ENCODE data around the gene MPC1. TPM values are rescaled to one million over a fixed set of nuclear protein-coding genes. Genes with fewer than 3 reads are reported as not detected.

The MPC1 gene
- total RNA-seq, 2 experiments from 2014 or later = 22.2 to 25.2 TPM

DNA sequence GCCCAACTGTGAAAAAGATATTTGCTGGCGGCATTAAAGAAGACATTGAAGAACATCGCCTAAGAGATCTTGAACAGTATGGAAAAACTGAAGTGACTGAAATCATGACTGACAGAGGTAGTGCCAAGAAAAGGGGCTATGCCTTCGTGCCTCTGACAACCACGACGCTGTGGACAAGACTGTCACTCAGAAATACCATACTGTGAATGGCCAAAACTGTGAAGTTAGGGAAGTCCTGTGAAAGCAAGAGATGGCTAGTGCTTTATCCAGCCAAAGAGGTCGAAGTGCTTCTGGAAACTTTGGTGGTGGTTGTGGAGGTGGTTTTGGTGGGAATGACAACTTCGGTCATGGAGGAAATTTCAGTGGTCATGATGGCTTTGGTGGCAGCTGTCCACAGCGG lies 47.9 kb downstream of the MPC1 start:
- Mint-ChIP-seq H3K27ac (no peak overlapping the region), H3K4me3 (no peak overlapping the region), H3K36me3 (peaks cover 36% of the 10 kb centered on the region), H3K9me3 (no peaks in the 10 kb centered on the region), H3K4me1 (peaks cover 46% of the 10 kb centered on the region), H3K27me3 (no peaks in the 10 kb centered on the region)
- no peak for DNase-seq

- Mint-ChIP-seq H3K4me1 (peaks cover 48% of the 10 kb centered on the region), H3K27ac (peak overlapping the region; percentile 79), H3K4me3 (peak overlapping the region; percentile 44), H3K36me3 (peaks cover 38% of the 10 kb centered on the region), H3K9me3 (no peaks in the 10 kb centered on the region), H3K27me3 (no peaks in the 10 kb centered on the region)
- DNase-seq = no peak
Observed at GRCh38 chr6:166333172-166333995, 49.4 kb downstream of the MPC1 start.

- no peak for DNase-seq
- Mint-ChIP-seq H3K36me3 (peaks cover 38% of the 10 kb centered on the region), H3K4me1 (peaks cover 44% of the 10 kb centered on the region), H3K4me3 (no peak overlapping the region), H3K27ac (no peak overlapping the region), H3K9me3 (no peaks in the 10 kb centered on the region), H3K27me3 (no peaks in the 10 kb centered on the region)
Observed at GRCh38 chr6:166331503-166332415, 51.0 kb downstream of the MPC1 start.

- Mint-ChIP-seq H3K36me3 (peaks cover 34% of the 10 kb centered on the region), H3K4me3 (no peak overlapping the region), H3K4me1 (peaks cover 43% of the 10 kb centered on the region), H3K9me3 (no peaks in the 10 kb centered on the region), H3K27me3 (no peaks in the 10 kb centered on the region), H3K27ac (no peak overlapping the region)
- no peak for DNase-seq
Observed at GRCh38 chr6:166330612-166331011, 52.1 kb downstream of the MPC1 start.

GRCh38 chr6:166325383-166326042 lies 57.2 kb downstream of the MPC1 start:
- no peak overlapping the region for H3K27ac Mint-ChIP-seq
- no peaks in the 10 kb centered on the region for H3K27me3 Mint-ChIP-seq
- no peaks in the 10 kb centered on the region for H3K9me3 Mint-ChIP-seq
- DNase-seq = no peak
- H3K36me3 Mint-ChIP-seq = peaks cover 8% of the 10 kb centered on the region
- H3K4me1 Mint-ChIP-seq = peaks cover 5% of the 10 kb centered on the region
- H3K4me3 Mint-ChIP-seq = no peak overlapping the region

DNA sequence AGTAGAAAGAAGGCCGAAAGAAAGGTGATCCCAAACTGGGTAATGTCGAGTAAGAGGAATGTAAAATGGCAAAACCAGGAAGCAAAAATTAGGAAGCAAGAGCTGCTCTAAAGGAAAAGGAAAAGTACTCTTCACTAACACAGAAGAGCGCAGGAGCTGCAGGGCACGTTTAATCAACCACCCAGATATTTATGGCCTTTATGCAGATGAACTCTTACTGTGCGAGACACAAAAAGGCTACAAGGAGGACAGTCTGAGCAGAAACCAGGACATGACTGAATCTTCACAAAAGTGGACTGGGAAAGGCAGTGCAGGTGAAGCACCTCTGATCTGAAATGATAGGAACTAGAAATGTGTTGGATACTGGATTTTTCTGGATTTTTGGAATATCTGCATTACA lies 59.3 kb downstream of the MPC1 start:
- Mint-ChIP-seq H3K9me3 (no peaks in the 10 kb centered on the region), H3K27ac (no peak overlapping the region), H3K4me3 (no peak overlapping the region), H3K4me1 (peaks cover 3% of the 10 kb centered on the region), H3K36me3 (peaks cover 5% of the 10 kb centered on the region), H3K27me3 (no peaks in the 10 kb centered on the region)
- no peak for DNase-seq

DNA sequence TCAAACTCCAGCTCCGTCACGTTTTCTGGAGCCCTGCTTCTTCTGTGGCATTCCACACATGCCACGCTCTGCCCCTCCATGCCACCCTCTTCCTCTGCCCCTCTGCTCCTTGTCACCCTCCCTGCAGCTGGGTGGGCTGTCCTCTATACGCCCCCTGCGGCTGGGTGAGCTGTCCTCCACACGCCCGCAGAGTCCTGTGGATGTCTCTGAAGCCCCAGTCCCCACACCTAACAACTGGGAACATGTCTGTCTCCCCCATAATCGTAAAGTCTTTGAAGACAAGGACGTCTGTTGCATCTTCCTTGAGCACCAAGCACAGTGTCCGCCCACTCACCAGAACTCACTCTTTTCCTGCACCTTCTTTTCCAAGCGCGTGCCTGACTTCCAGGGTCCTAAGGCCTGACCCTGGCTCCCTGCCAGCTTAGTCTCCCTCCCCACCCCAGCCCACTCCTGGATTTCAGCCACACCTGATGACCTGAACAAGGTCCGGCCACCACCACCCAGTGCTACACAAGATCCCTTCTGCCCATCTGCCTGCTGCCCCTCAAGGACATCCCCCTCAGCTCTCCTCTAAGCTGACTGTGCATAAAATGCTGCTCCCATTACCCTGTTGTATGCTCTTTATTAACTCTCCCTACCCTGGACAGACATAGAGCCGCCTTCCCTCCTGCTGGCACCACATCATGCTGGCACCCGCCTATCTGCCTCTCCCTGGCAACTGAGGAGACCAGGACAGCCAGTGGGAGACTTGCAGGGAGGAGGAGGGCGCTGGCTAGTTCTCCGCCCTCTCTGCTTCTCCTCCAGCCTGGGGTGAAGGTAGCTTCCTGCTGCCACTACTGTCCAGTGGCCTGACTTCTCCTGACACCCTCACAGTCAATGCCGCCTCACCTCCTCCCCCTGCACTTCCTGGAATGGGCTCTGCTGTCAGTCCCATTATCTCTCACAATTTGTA lies 63.8 kb downstream of the MPC1 start:
- Mint-ChIP-seq H3K27me3 (no peaks in the 10 kb centered on the region), H3K4me1 (no peaks in the 10 kb centered on the region), H3K27ac (no peak overlapping the region), H3K4me3 (no peak overlapping the region), H3K36me3 (peaks cover 5% of the 10 kb centered on the region), H3K9me3 (no peaks in the 10 kb centered on the region)
- no peak for DNase-seq

GRCh38 chr6:166318227-166318626 lies 64.5 kb downstream of the MPC1 start:
- Mint-ChIP-seq H3K36me3 (peaks cover 2% of the 10 kb centered on the region), H3K4me1 (no peaks in the 10 kb centered on the region), H3K4me3 (no peak overlapping the region), H3K27me3 (no peaks in the 10 kb centered on the region), H3K27ac (no peak overlapping the region), H3K9me3 (no peaks in the 10 kb centered on the region)
- no peak for DNase-seq

DNA sequence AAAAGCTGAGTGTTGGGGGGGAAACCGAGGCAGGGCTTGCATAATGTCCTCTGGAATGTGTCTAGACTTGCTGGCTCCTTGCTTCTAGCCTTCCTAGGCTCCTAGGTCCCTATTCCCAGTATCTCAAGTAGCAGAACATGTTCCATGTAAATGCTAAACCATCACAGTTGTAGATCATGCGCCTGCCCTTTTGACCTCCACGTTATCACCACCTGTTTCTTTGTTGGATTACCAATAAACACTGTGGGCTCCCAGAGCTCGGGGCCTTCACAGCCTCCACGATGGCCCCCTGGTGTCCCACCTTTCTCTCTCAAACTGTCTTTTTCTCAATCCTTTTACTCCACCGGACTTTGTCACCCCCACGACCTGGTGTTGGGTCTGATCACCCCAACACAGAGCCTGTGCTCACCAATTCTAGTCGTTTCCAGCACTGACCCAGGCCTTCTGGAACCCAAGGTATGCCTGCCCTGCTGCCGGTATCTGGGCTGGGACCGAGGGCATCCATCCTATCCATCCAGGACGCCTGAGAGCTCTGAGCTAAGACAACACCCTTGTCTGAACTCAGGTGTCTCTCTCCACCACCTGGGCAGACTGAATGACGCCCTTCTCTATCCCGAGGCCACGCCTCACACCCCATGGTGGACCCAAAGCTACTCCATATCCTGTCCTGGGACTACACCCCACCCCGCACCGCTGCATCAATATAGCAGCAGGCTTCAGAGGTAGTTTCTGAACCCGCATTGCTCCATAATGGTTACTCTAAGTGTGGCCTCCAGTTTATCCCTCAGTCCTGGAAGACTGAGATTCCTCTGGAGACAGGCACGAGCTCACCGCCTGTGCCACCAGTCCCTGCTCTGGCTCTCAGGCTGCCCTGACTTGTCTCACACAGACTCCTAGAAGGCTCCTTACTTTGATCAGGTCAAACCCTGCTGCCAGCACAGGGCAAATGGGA lies 65.2 kb downstream of the MPC1 start:
- no peak for DNase-seq
- Mint-ChIP-seq H3K27ac (no peak overlapping the region), H3K36me3 (no peaks in the 10 kb centered on the region), H3K4me3 (no peak overlapping the region), H3K27me3 (no peaks in the 10 kb centered on the region), H3K9me3 (no peaks in the 10 kb centered on the region), H3K4me1 (no peaks in the 10 kb centered on the region)

GRCh38 chr6:166315436-166315835 lies 67.3 kb downstream of the MPC1 start:
- no peak for DNase-seq
- H3K36me3 Mint-ChIP-seq = no peaks in the 10 kb centered on the region
- no peak overlapping the region for H3K4me3 Mint-ChIP-seq
- no peaks in the 10 kb centered on the region for H3K9me3 Mint-ChIP-seq
- H3K4me1 Mint-ChIP-seq = no peaks in the 10 kb centered on the region
- H3K27me3 Mint-ChIP-seq = peaks cover under 1% of the 10 kb centered on the region
- no peak overlapping the region for H3K27ac Mint-ChIP-seq

Other genes starting within 250 kb of the MPC1 start
- gene TBXT, start 215.1 kb downstream of the MPC1 start, total RNA-seq = not detected
- under 1 TPM; 0.08 to 0.33 TPM for gene PRR18, start 74.5 kb downstream of the MPC1 start, total RNA-seq
- gene SFT2D1, start 40.4 kb downstream of the MPC1 start, total RNA-seq = 10 to 100 TPM; 46.3 to 47.5 TPM
- gene RAMACL, start 203.7 kb upstream of the MPC1 start, total RNA-seq = under 1 TPM; 0.21 to 0.22 TPM
- gene RPS6KA2, start 244.3 kb upstream of the MPC1 start, total RNA-seq = 1 to 10 TPM; 3.8 to 4.2 TPM